NCI-H2196 treated with DMSO at 0.1 percent for 48 hours (cell line): ENCODE measurements around the gene C1QTNF6.
"Not testable (repeated sequence)": the region's sequence is repeated elsewhere in the genome, so short reads cannot be mapped to it uniquely, and the experiment has no call there.

Experiments used
- DNase-seq: peaks from one replicate; lab custom pipeline; 2025; ENCODE audit not compliant: unreplicated experiment; lab: John Stamatoyannopoulos, UW

Gene C1QTNF6

DNA sequence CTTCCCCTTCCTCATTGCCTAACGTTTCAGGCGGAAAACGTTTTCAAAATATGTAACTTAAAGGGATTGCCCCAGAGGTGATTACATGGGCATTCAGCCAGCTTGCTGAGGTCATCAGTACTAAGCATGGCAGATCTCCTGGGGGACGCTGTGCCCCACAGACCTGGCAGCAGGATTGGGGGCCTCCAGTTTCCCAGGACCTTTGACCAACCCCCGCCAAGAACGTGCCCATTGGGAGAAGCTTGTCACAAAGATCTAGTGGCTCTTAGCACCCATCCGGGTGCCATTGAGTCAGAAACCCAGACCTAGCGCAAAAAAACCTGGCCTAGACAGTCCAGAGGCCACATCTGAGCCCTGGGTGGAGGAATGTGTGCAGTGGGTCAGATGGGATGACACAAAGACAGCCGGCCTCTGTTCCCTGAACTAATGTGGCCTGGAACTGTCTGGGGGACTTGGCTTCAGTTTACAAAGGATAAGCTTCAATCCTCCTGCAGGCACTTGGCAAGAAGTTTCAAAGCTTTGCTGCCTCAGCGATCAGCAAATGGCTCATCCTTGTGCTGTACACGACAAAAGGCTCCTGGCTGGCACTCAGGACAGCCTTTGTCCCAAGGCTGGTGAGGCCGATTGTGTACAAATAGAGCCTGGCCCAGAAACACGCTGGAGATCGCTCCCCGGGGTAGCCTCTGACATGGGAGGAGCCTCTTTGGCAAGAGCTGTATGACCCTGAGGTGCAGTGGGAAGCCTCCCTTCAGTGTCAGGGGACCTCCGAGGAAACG is 9.5 kb downstream of the C1QTNF6 start:
- DNase-seq, result no peak

- no peak for DNase-seq
Measured at GRCh38 chr22:37177755-37178154, 10.3 kb downstream of the C1QTNF6 start.

DNA sequence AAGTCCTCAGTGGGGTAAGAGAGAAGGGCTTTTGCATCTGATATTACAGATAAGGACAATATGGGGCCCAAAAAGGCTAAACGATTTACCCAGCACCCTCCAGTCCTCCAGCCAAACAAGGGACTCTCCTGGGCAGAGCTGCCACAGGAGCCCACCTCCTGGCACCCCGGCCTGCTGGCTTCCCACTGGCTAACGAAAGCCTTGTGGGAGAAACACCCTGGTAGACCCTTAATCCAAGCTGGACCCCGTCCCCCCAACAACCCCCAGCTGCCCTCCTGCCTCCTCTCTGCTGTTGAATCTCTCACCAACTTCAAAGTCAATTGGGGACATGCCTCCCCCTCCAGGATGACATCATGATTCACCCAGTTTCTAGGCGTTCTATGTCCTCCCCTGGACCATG is 10.8 kb downstream of the C1QTNF6 start:
- DNase-seq, result no peak

DNA sequence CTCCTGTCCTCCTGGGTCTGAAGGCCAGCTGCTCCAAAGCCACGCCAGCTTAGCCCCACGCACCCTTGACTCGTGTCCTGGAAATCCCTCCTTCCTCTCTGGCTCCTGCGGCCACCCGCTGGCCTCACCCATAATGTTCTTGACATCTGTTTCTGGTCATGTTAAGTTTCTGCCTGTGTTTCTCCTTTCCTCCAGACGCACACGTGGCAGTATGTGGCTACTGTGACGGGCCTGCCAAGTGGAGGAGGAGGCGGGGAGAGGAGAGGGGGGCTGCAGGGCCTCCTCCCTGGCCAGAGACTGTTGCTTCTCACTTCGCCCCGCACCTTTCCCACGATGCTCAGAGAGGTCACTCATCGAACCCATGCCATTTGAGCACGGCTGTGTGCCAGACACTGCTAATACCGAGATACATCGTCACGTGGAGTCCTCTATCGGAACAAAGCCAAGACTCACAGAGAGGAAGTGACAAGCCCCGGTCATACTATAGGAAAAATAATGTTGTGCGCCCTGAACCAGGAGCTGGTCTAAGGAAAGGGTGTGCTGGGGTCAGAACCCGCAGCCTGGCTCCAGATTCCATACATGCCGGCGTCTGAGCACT is 11.5 kb downstream of the C1QTNF6 start:
- DNase-seq, result no peak

GRCh38 chr22:37175414-37176281 is 12.4 kb downstream of the C1QTNF6 start:
- DNase-seq, result no peak

DNA sequence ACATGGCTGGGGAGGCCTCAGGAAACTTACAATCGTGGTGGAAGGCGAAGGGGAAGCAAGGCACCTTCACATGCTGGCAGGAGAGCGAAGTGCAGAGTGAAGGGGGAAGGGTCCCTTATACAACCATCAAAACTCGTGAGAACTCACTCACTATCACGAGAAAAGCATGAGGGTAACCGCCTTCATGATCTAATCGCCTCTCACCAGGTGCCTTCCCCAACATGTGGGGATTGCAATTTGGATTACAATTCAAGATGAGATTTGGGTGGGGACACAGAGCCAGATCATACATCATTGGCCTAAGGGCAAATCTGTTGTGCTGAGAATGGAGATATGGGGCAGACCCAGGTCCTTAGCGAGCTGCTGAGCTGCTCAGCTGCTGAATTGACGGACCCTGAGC is 13.1 kb downstream of the C1QTNF6 start:
- no peak for DNase-seq

- DNase-seq, result no peak
Measured at GRCh38 chr22:37173709-37174108, 14.3 kb downstream of the C1QTNF6 start.

DNA sequence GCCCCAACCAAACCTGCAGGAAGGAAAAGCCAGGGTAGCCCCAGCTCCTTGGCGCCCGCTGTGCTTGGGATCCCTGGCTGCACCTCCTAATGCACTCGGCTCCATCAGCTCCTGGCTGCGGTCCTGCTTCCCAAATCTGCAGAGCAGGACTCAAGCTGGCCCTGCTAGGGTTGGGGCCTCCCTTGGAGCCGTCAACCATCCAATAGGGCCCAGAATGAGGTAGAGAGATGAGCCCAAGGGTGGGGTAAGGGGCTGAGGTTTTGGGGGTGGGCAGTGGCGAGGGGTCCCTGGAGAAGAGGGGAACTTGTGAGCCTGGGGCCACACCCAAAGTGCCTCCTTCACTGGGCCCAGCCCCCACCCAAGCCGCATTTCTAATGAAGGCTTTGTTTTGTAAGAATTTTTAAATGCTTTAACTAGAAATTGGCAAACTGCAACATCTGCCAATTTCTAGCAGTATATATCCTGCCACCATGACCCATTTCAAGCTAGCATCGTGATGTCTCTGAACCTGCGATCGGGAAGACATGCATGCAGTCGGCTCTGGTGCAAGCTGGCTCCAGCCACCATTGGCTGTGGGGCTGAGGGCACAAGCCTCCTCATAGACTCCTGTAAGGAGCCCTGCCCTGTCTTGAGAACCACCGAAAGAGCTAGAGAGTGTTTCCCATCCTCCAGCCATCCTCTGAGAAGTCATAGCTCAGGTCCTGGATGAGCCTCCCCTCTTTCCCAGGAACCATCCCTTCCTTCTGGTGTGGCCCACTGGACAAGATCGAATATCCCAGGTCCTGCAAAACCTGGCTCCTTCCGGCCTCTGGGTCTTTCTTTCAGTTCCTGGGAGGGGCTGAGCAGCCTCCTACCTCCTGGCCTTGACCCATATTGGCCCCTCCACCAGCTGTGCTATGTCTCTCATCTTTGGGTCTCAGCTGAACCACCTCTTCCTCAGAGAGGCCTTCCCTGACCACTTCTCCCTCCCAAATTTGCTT is 15.5 kb downstream of the C1QTNF6 start:
- no peak for DNase-seq

DNA sequence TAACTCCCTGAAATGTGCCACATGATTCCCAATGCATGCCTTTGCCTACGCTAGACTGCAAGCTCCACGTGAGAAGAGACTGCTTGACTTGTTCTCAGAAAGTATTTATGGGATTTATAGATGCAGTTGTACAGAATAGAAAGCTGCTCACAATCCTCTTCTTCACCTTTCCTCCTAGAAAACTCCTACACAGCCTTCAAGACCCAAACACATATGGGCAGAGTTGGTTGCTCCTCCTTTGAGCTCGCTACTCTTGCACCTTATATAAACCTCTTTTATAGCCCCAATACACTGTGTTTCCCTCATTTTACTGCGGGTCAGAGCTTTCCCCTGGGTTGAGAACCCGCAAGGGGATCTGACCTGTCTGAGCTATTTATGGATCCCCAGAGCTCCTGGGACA is 16.4 kb downstream of the C1QTNF6 start:
- DNase-seq, result no peak

DNA sequence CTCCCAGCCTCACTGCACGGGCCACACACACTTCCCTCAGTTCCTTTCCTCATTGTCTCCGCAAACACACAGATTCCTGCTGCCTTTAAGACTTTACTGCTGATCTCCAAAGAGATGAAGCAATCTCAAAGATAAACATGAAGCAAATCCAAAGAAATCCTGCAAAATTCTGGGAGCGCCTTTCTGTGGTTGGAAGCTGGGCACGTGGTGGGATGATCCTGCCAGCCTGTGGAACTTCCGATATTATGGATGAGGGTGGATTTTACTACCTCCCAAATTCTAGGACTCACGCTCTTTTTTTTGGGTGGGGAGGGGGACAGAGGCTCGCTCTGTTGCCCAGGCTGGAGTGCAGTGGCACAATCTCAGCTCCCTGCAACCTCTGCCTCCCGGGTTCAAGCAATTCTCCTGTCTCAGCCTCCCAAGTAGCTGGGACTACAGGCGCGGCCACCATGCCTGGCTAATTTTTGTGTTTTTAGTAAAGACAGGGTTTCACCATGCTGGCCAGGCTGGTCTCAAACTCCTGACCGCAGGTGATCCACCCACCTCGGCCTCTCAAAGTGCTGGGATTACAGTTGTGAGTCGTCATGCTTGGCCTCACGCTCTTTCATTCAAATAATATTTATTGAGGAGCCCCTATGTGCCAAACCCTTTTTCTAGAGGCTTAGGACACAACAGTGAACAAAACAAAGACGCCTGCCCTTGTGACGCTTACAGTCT is 17.2 kb downstream of the C1QTNF6 start:
- DNase-seq, result not testable (repeated sequence)

- DNase-seq, result no peak
Measured at GRCh38 chr22:37169947-37170688, 17.9 kb downstream of the C1QTNF6 start.

DNA sequence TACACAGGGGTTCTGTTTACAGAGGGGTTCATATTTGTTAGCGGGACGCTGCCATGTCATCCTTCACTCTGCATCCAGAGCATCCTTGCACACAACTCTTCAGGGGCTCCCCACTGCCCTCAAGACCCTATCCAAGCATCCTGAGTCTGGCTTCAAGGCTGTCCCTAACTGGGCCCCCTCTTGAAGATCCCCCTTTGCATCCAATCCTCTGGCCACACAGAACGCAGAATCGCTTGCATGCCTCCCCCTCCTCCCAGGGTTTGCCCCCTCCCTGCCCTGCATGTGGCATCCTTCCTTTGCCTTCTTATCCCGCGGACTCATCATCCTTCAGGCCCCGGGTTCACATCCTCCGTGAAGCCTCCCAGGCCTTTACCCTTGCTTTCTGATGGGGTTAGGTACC is 18.6 kb downstream of the C1QTNF6 start:
- no peak for DNase-seq

GRCh38 chr22:37167981-37168647 is 19.9 kb downstream of the C1QTNF6 start:
- DNase-seq, result no peak

GRCh38 chr22:37167176-37167980 is 20.7 kb downstream of the C1QTNF6 start:
- DNase-seq, result no peak

- DNase-seq, result peak; percentile 2
Measured at GRCh38 chr22:37166675-37167066, 21.4 kb downstream of the C1QTNF6 start.

- no peak for DNase-seq
Measured at GRCh38 chr22:37165940-37166674, 21.9 kb downstream of the C1QTNF6 start.

- no peak for DNase-seq
Measured at GRCh38 chr22:37165066-37165465, 23.0 kb downstream of the C1QTNF6 start.
